ENCODE data around the gene SLC2A11. TPM values are rescaled to one million over a fixed set of nuclear protein-coding genes. Genes with fewer than 3 reads are reported as not detected.

Gene SLC2A11
- total RNA-seq, 1 donor from 2014 or later: 13.1 TPM

DNA sequence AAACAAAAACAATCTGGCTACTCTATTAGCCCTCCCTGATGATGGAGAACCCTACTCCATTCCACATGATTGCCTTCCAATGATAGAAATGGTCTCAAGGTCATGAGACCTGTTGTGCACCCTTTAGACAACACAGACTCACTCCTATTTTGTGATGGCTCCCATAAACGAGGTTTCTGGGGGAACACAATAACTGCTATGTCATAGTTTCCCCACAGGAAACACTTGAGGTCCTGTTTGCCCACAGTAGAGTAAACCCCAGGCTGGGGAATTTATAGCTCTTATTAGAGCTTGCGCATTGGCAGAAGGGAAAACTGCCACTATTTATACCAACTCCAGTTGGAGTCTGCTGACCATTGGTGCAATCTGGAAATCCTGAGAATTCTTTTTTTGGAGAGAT, 65.2 kb downstream of the SLC2A11 start:
- DNase-seq (ENCODE audit: low read depth): no peak
- TF ChIP-seq, protein P1, sequence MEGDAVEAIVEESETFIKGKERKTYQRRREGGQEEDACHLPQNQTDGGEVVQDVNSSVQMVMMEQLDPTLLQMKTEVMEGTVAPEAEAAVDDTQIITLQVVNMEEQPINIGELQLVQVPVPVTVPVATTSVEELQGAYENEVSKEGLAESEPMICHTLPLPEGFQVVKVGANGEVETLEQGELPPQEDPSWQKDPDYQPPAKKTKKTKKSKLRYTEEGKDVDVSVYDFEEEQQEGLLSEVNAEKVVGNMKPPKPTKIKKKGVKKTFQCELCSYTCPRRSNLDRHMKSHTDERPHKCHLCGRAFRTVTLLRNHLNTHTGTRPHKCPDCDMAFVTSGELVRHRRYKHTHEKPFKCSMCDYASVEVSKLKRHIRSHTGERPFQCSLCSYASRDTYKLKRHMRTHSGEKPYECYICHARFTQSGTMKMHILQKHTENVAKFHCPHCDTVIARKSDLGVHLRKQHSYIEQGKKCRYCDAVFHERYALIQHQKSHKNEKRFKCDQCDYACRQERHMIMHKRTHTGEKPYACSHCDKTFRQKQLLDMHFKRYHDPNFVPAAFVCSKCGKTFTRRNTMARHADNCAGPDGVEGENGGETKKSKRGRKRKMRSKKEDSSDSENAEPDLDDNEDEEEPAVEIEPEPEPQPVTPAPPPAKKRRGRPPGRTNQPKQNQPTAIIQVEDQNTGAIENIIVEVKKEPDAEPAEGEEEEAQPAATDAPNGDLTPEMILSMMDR (conservative IDR thresholded peaks at IDR 0.05; ENCODE audit: low read depth, low read length): no peak
- H3K4me3 ChIP-seq (ENCODE audit: low read depth, low read length): no peak overlapping the region

DNA sequence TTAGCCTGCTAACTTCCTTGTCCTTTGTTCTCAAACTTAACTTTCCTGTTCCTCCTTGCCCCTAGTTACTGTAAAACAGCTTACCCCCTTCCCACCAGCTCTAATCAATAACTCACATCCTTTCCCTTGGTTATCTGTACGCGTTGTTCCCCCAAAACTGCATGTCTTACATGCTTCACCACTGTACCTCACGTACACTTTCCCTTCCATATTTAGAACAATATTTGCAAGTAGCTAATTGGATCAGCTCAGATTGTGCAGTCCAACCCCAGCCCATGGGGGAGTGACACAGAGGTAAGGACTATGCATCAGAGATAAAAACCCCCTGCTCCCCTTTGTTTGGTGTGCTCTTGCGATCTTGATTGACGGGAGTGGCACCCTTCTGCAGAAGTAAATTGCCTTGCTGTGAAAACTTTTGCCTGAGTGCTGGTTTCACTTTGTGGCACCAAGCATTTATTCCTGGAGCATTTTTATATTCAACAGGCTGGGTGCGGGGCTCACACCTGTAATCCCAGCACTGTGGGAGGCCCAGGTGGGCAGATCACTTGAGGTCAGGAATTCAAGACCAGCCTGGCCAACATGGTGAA, 67.4 kb downstream of the SLC2A11 start:
- no peak for DNase-seq (ENCODE audit: low read depth)
- TF ChIP-seq, protein P1 (conservative IDR thresholded peaks at IDR 0.05; ENCODE audit: low read depth, low read length): no peak
- H3K4me3 ChIP-seq (ENCODE audit: low read depth, low read length): no peak overlapping the region

DNA sequence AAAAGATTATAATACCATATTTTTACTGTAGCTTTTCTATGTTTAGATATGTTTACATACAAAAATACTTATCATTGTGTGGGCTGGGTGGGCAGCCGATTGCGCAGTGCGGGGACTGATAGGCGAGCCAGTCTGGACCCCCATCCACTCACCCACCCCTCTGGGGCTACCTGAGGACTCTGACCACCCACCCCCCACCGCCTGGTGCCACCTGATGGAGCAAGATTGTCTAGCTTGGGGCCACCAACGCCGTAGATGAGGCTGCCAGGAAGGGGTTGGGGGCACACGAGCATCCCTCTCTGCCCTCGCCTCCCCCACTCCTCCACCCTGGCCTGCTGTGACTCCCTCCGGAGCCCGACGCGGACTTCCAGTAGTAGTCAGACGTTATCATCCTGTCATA, 68.9 kb downstream of the SLC2A11 start:
- no peak for DNase-seq (ENCODE audit: low read depth)
- TF ChIP-seq, protein P1 (conservative IDR thresholded peaks at IDR 0.05; ENCODE audit: low read depth, low read length): no peak
- H3K4me3 ChIP-seq (ENCODE audit: low read depth, low read length): no peak overlapping the region

Other genes with a start within 250 kb of the SLC2A11 start
- not detected in 2 replicates for gene DRICH1, start 225.6 kb upstream of the SLC2A11 start, total RNA-seq
- gene RGL4, start 166.9 kb upstream of the SLC2A11 start, total RNA-seq: not detected in 2 replicates
- gene ZNF70, start 106.8 kb upstream of the SLC2A11 start, total RNA-seq: 2.2 and 2.5 TPM in 2 replicates
- not detected in 2 replicates for gene VPREB3, start 103.5 kb upstream of the SLC2A11 start, total RNA-seq
- gene C22orf15, start 94.9 kb upstream of the SLC2A11 start, total RNA-seq: 0.36 and 2.1 TPM in 2 replicates
- gene CHCHD10, start 89.9 kb upstream of the SLC2A11 start, total RNA-seq: 5.7 and 37.1 TPM in 2 replicates
- gene MMP11, start 85.0 kb upstream of the SLC2A11 start, total RNA-seq: 11.4 and 22.3 TPM in 2 replicates
- gene SMARCB1, start 70.9 kb upstream of the SLC2A11 start, total RNA-seq: 150 and 173 TPM in 2 replicates
- gene DERL3, start 18.9 kb upstream of the SLC2A11 start, total RNA-seq: 0.12 and 2.3 TPM in 2 replicates
- gene MIF, start 36.5 kb downstream of the SLC2A11 start, total RNA-seq: 901 and 1,073 TPM in 2 replicates
- gene GSTT2B, start 103.3 kb downstream of the SLC2A11 start, total RNA-seq: 2.1 and 8.6 TPM in 2 replicates
- gene DDTL, start 109.0 kb downstream of the SLC2A11 start, total RNA-seq: 2.1 TPM in 1 of 2 replicates, not detected in the other
- gene DDT, start 116.6 kb downstream of the SLC2A11 start, total RNA-seq: 138 and 163 TPM in 2 replicates
- gene GSTT2, start 122.3 kb downstream of the SLC2A11 start, total RNA-seq: 1.6 TPM in 1 of 2 replicates, not detected in the other
- not detected in 2 replicates for gene GSTT4, start 147.6 kb downstream of the SLC2A11 start, total RNA-seq
- 21.8 and 34.0 TPM in 2 replicates for gene CABIN1, start 153.4 kb downstream of the SLC2A11 start, total RNA-seq

Measured in epithelial cell of proximal tubule (primary cell).